ENCODE measurements around the gene EHBP1.
"Not testable (repeated sequence)": the region's sequence is repeated elsewhere in the genome, so short reads cannot be mapped to it uniquely, and the experiment has no call there.

Gene EHBP1

DNA sequence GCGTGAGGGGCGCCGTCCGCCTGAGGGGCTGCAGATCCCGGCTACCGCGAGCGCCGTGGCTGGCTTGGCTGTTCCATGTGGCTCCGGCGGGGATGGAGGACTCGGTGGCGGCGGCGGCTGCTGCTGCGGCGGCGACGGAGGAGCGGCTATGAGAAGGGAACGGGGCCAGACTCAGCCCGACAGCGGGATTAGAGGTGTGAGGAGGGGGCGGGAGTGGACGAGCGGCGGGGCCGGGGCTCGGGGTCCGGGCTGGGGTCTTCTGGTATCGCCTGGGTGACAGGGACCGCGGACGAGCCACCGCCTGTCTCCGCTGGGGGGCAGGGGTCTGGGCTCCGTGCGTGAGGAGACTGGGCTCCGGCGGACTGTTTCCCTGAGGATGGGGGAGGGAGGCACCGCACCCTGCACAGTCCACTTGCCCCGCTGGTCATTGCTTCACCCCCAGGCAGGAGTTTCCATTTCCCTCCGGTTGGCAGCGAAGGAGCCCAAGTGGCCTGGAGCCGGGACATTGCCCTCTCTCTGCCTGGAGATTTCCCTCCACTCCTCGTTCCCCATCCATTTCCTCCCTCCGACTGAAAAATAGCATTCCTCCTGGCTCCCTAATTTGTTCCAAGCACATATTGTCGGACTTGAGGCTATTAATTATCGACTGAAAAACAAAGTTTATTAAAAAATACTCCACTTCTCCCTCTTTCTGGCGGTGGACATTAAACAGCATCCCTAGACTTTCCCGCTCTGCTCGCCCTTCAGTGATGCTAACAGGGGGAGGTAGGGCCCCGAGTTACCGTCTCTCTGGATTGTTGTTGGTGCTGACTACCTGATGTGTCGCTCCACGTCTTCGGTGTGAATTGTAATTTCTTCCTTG is 577 bp downstream of the EHBP1 start:
- Histone ChIP-seq H3K27ac (ENCODE audit: low read depth, low read length) (no peak overlapping the region), H3K4me1 (ENCODE audit: insufficient read depth, low read length) (peaks cover 29% of the 10 kb centered on the region; the same call in 1 of the 2 replicates), H3K36me3 (ENCODE audit: insufficient read depth, low read length) (peaks cover 31% of the 10 kb centered on the region), H3K4me3 (ENCODE audit: low read length) (peak overlapping the region; percentile 79), H3K9ac (ENCODE audit: low read depth, low read length) (peak overlapping the region; percentile 66), H3K9me3 (ENCODE audit: insufficient read depth, low read depth, low read length) (no peaks in the 10 kb centered on the region), H3K27me3 (ENCODE audit: insufficient read depth, low read length) (no peaks in the 10 kb centered on the region)
- WGBS, result 2% methylated on average over 57 of the region's 57 CpGs

DNA sequence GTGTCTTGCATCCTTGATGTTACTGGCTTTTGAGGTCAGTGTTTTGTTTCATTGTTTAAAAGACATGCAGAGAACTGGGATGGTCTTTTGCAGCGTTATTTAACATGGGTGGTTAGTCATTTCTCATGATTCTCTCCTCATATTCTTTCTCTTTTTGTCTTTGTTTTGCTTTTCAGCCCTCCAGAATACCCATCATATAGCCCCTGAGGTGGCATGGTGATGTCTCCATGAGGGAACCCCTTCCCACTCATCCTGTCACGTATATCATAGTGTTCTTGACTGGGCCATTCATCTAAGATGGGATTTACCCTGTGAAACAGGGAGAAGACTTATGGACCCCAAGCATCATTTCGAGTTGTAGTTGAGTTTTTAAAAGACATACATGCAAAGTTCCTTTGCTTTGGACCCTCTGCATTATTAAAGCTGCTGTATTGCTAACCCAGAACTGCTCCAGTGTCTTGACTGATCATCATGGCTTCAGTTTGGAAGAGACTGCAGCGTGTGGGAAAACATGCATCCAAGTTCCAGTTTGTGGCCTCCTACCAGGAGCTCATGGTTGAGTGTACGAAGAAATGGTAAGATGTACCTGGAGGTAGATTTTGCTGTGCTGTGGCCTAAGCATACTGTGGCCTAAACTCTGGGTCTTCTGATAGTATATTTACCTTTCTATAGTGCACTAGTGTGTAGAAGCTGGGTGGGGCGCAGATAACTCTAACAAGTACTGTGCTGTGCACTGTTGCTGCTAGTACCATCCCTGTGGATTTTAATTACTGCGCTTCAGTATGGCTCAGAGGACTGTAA is 1.4 kb downstream of the EHBP1 start:
- no peak overlapping the region for H3K27ac ChIP-seq (ENCODE audit: low read depth, low read length)
- H3K4me3 ChIP-seq (ENCODE audit: low read length), result peak overlapping the region; percentile 79
- H3K36me3 ChIP-seq (ENCODE audit: insufficient read depth, low read length), result peaks cover 39% of the 10 kb centered on the region
- H3K9me3 ChIP-seq (ENCODE audit: insufficient read depth, low read depth, low read length), result no peaks in the 10 kb centered on the region
- H3K27me3 ChIP-seq (ENCODE audit: insufficient read depth, low read length), result no peaks in the 10 kb centered on the region
- WGBS, result 83% methylated on average over 7 of the region's 7 CpGs
- H3K9ac ChIP-seq (ENCODE audit: low read depth, low read length), result peak overlapping the region; percentile 66; the same call in 1 of the 2 replicates
- H3K4me1 ChIP-seq (ENCODE audit: insufficient read depth, low read length), result peaks cover 29% of the 10 kb centered on the region; the same call in 1 of the 2 replicates

GRCh38 chr2:62708751-62709150 is 3.2 kb downstream of the EHBP1 start:
- H3K4me3 ChIP-seq (ENCODE audit: low read length), result no peak overlapping the region

GRCh38 chr2:62711832-62712494 is 6.5 kb downstream of the EHBP1 start:
- H3K27me3 ChIP-seq (ENCODE audit: insufficient read depth, low read length), result no peaks in the 10 kb centered on the region
- H3K27ac ChIP-seq (ENCODE audit: low read depth, low read length), result no peak overlapping the region
- H3K9me3 ChIP-seq (ENCODE audit: insufficient read depth, low read depth, low read length), result no peaks in the 10 kb centered on the region
- WGBS, result 91% methylated on average over 1 of the region's 1 CpG
- peaks cover 43% of the 10 kb centered on the region for H3K36me3 ChIP-seq (ENCODE audit: insufficient read depth, low read length)
- H3K4me1 ChIP-seq (ENCODE audit: insufficient read depth, low read length), result peaks cover 18% of the 10 kb centered on the region; the same call in 1 of the 2 replicates
- H3K4me3 ChIP-seq (ENCODE audit: low read length), result no peak overlapping the region
- H3K9ac ChIP-seq (ENCODE audit: low read depth, low read length), result no peak overlapping the region

More at GRCh38 chr2:62708751-62709150, 3.2 kb downstream of the EHBP1 start:
- WGBS, result 91% methylated on average over 1 of the region's 1 CpG
- Histone ChIP-seq H3K27ac (ENCODE audit: low read depth, low read length) (no peak overlapping the region), H3K27me3 (ENCODE audit: insufficient read depth, low read length) (no peaks in the 10 kb centered on the region), H3K4me1 (ENCODE audit: insufficient read depth, low read length) (peaks cover 29% of the 10 kb centered on the region; the same call in 1 of the 2 replicates), H3K36me3 (ENCODE audit: insufficient read depth, low read length) (peaks cover 40% of the 10 kb centered on the region), H3K9me3 (ENCODE audit: insufficient read depth, low read depth, low read length) (no peaks in the 10 kb centered on the region), H3K9ac (ENCODE audit: low read depth, low read length) (no peak overlapping the region)

- H3K27me3 ChIP-seq (ENCODE audit: insufficient read depth, low read length); H3K9ac ChIP-seq (ENCODE audit: low read depth, low read length); H3K4me3 ChIP-seq (ENCODE audit: low read length); H3K9me3 ChIP-seq (ENCODE audit: insufficient read depth, low read depth, low read length); H3K4me1 ChIP-seq (ENCODE audit: insufficient read depth, low read length); H3K27ac ChIP-seq (ENCODE audit: low read depth, low read length): not testable (repeated sequence)
- H3K36me3 ChIP-seq (ENCODE audit: insufficient read depth, low read length), result peaks cover 38% of the 10 kb centered on the region
- WGBS, result 84% methylated on average over 3 of the region's 3 CpGs
Observed at GRCh38 chr2:62713196-62713595, 7.7 kb downstream of the EHBP1 start.

DNA sequence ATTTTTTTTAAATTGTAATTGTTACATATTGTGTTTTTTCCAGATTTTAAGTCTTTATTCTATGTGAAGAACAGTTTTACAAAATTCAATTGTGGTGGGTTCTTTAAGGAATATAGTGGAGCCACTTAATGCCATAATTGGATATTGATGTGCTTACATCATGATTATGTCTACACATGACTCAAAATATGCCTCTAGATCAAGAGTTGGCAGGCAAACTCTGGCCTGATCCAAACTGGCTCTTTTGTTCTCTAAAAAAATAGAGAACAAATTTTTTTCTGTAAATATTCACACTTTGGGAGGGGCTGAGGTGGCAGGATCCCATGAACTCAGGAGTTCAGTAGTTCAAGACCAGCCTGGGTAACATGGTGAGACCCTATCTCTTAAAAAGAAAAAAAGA is 8.3 kb downstream of the EHBP1 start:
- Histone ChIP-seq H3K4me3 (ENCODE audit: low read length) (no peak overlapping the region), H3K9ac (ENCODE audit: low read depth, low read length) (no peak overlapping the region), H3K36me3 (ENCODE audit: insufficient read depth, low read length) (peaks cover 32% of the 10 kb centered on the region), H3K27ac (ENCODE audit: low read depth, low read length) (no peak overlapping the region), H3K27me3 (ENCODE audit: insufficient read depth, low read length) (no peaks in the 10 kb centered on the region), H3K4me1 (ENCODE audit: insufficient read depth, low read length) (no peaks in the 10 kb centered on the region), H3K9me3 (ENCODE audit: insufficient read depth, low read depth, low read length) (no peaks in the 10 kb centered on the region)

GRCh38 chr2:62716768-62717167 is 11.3 kb downstream of the EHBP1 start:
- 89% methylated on average over 3 of the region's 4 CpGs for WGBS
- no peak overlapping the region for H3K27ac ChIP-seq (ENCODE audit: low read depth, low read length)
- no peak overlapping the region for H3K9ac ChIP-seq (ENCODE audit: low read depth, low read length)
- no peak overlapping the region for H3K4me3 ChIP-seq (ENCODE audit: low read length)
- peaks cover 6% of the 10 kb centered on the region; the same call in 1 of the 2 replicates for H3K36me3 ChIP-seq (ENCODE audit: insufficient read depth, low read length)
- no peaks in the 10 kb centered on the region for H3K9me3 ChIP-seq (ENCODE audit: insufficient read depth, low read depth, low read length)
- no peaks in the 10 kb centered on the region for H3K4me1 ChIP-seq (ENCODE audit: insufficient read depth, low read length)
- H3K27me3 ChIP-seq (ENCODE audit: insufficient read depth, low read length), result no peaks in the 10 kb centered on the region

GRCh38 chr2:62717503-62718081 is 12.1 kb downstream of the EHBP1 start:
- 0 out of 2 replicates have a peak, but pooled peaks cover 3% of the 10 kb centered on the region for H3K36me3 ChIP-seq (ENCODE audit: insufficient read depth, low read length)
- no peak overlapping the region for H3K4me3 ChIP-seq (ENCODE audit: low read length)
- H3K9ac ChIP-seq (ENCODE audit: low read depth, low read length), result no peak overlapping the region
- no peaks in the 10 kb centered on the region for H3K27me3 ChIP-seq (ENCODE audit: insufficient read depth, low read length)
- no peak overlapping the region for H3K27ac ChIP-seq (ENCODE audit: low read depth, low read length)
- 81% methylated on average over 3 of the region's 4 CpGs for WGBS
- 0 out of 2 replicates have a peak, but pooled peaks cover 2% of the 10 kb centered on the region for H3K9me3 ChIP-seq (ENCODE audit: insufficient read depth, low read depth, low read length)
- H3K4me1 ChIP-seq (ENCODE audit: insufficient read depth, low read length), result no peaks in the 10 kb centered on the region

DNA sequence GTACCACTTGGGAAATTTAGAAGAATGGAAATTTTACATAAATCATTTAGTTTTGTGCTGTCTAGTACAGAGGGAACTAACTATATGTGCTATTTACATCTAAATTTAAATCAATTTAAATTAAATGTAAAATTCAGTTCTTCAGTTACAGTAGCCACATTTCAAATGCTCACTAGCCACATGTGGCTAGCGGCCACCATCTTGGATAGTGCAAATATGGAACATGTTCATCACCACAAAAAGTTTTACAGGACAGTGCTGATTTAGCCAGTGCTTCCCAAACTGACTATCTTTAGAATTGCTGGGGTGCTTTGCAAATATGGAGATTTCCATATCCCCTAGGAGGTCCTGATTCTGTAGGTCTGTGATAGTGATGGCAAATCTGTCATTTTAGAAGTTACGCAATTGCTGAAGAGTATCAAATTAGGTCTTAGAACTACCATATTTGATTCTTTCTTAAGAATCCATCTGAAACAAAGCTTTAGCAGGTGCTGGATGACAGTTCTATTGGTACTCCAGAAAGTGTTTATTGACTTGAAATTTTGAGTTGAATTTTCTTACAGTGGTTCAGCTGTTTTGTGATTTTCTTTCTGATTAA is 12.8 kb downstream of the EHBP1 start:
- no peaks in the 10 kb centered on the region for H3K27me3 ChIP-seq (ENCODE audit: insufficient read depth, low read length)
- 96% methylated on average over 1 of the region's 2 CpGs for WGBS
- no peak overlapping the region for H3K27ac ChIP-seq (ENCODE audit: low read depth, low read length)
- 0 out of 2 replicates have a peak, but pooled peaks cover 3% of the 10 kb centered on the region for H3K36me3 ChIP-seq (ENCODE audit: insufficient read depth, low read length)
- 0 out of 2 replicates have a peak, but pooled peaks cover 7% of the 10 kb centered on the region for H3K9me3 ChIP-seq (ENCODE audit: insufficient read depth, low read depth, low read length)
- H3K4me1 ChIP-seq (ENCODE audit: insufficient read depth, low read length), result no peaks in the 10 kb centered on the region
- H3K9ac ChIP-seq (ENCODE audit: low read depth, low read length), result no peak overlapping the region
- H3K4me3 ChIP-seq (ENCODE audit: low read length), result no peak overlapping the region

DNA sequence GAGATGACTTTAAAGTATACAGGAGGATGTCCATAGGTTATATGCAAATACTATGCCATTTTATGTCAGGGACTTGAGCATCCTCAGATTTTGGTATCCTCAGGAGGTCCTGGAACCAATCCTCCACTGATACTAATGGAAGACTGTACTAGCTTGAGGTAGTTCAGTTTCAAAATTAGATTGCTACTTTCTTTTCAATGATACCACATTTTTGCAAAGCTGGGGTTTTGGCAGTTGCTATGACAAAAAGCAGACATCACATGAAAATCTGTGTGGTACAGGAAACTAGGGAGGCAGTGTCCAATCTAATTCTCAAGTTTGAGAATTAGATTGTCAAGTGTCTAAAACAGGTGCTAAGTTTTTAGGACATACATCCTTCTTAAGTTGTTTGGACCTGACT is 14.2 kb downstream of the EHBP1 start:
- Histone ChIP-seq H3K4me1 (ENCODE audit: insufficient read depth, low read length) (0 out of 2 replicates have a peak, but pooled peaks cover 7% of the 10 kb centered on the region), H3K27ac (ENCODE audit: low read depth, low read length) (no peak overlapping the region), H3K27me3 (ENCODE audit: insufficient read depth, low read length) (no peaks in the 10 kb centered on the region), H3K4me3 (ENCODE audit: low read length) (no peak overlapping the region), H3K9me3 (ENCODE audit: insufficient read depth, low read depth, low read length) (0 out of 2 replicates have a peak, but pooled peaks cover 7% of the 10 kb centered on the region), H3K9ac (ENCODE audit: low read depth, low read length) (no peak overlapping the region), H3K36me3 (ENCODE audit: insufficient read depth, low read length) (0 out of 2 replicates have a peak, but pooled peaks cover 3% of the 10 kb centered on the region)
